A673 (cell line): Measurements from ENCODE around the gene BRD9.

Experiments
- CTCF ChIP-seq: fragments of 300-800, 200-600 bp; sonication (generic); conservative IDR thresholded peaks from 2 replicates; pipeline ENCODE4 v1.5.1; 2017; ENCODE audit warnings: low read depth, mild to moderate bottlenecking, antibody characterized with exemption, low read length, moderate library complexity, mixed read lengths
- EZH2 ChIP-seq: fragments of 200-600 bp; sonication (generic); IDR thresholded peaks from 2 replicates; pipeline ENCODE4 v1.6.1; 2017; ENCODE audit warnings: borderline replicate concordance, low read depth, mild to moderate bottlenecking, mixed read lengths, antibody characterized with exemption, low read length; ENCODE audit not compliant: poor library complexity, severe bottlenecking

GRCh38 chr5:851076-851475 is 41.5 kb downstream of the BRD9 start:
- TF ChIP-seq CTCF: no peak
- TF ChIP-seq EZH2: no peak
